Daoy (cell line): Measurements from ENCODE around the gene WDPCP. TPM values are rescaled to one million over a fixed set of nuclear protein-coding genes. Genes with fewer than 3 reads are reported as not detected.
"Not testable (repeated sequence)": the region's sequence is repeated elsewhere in the genome, so short reads cannot be mapped to it uniquely, and the experiment has no call there.

Source experiments
- DNase-seq: peaks from one replicate; pipeline ENCODE4 v3.0.0-alpha.2; 2015; ENCODE audit warnings: low read depth
- total RNA-seq: library from RNA; depleted of rRNA; stranded (reverse); fragments of >200 nt; shearing (Covaris generic); gene quantifications from 2 replicates; pipeline ENCODE4 v1.2.3, GENCODE V29; 2014

Gene WDPCP
- total RNA-seq, 1 experiment from 2014 or later = 6.6 TPM

GRCh38 chr2:63364866-63365265 is 223.4 kb downstream of the WDPCP start:
- DNase-seq = no peak

GRCh38 chr2:63357722-63358121 is 230.6 kb downstream of the WDPCP start:
- DNase-seq = not testable (repeated sequence)

- no peak for DNase-seq
Measured at GRCh38 chr2:63347361-63347760, 240.9 kb downstream of the WDPCP start.

GRCh38 chr2:63346411-63346810 is 241.9 kb downstream of the WDPCP start:
- no peak for DNase-seq

- DNase-seq = no peak
Measured at GRCh38 chr2:63345285-63345633, 243.0 kb downstream of the WDPCP start.

GRCh38 chr2:63344575-63345284 is 243.5 kb downstream of the WDPCP start:
- DNase-seq = no peak

GRCh38 chr2:63343397-63344109 is 244.7 kb downstream of the WDPCP start:
- DNase-seq = no peak

- no peak for DNase-seq
Measured at GRCh38 chr2:63340443-63340842, 247.8 kb downstream of the WDPCP start.

- no peak for DNase-seq
Measured at GRCh38 chr2:63334910-63335309, 253.4 kb downstream of the WDPCP start.

GRCh38 chr2:63326473-63326872 is 261.8 kb downstream of the WDPCP start:
- DNase-seq = no peak

GRCh38 chr2:63323662-63324061 is 264.6 kb downstream of the WDPCP start:
- DNase-seq = not testable (repeated sequence)

- not testable (repeated sequence) for DNase-seq
Measured at GRCh38 chr2:63321973-63322372, 266.3 kb downstream of the WDPCP start.

- DNase-seq = no peak
Measured at GRCh38 chr2:63320669-63321068, 267.6 kb downstream of the WDPCP start.

GRCh38 chr2:63310614-63311013 is 277.7 kb downstream of the WDPCP start:
- DNase-seq = no peak

GRCh38 chr2:63301481-63301880 is 286.8 kb downstream of the WDPCP start:
- DNase-seq = no peak

GRCh38 chr2:63300835-63301234 is 287.4 kb downstream of the WDPCP start:
- no peak for DNase-seq

- DNase-seq = no peak
Measured at GRCh38 chr2:63287956-63288355, 300.3 kb downstream of the WDPCP start.

GRCh38 chr2:63286520-63286919 is 301.8 kb downstream of the WDPCP start:
- DNase-seq = not testable (repeated sequence)

- no peak for DNase-seq
Measured at GRCh38 chr2:63283273-63283672, 305.0 kb downstream of the WDPCP start.

- no peak for DNase-seq
Measured at GRCh38 chr2:63272560-63272959, 315.7 kb downstream of the WDPCP start.

- DNase-seq = no peak
Measured at GRCh38 chr2:63270717-63271116, 317.6 kb downstream of the WDPCP start.

- DNase-seq = no peak
Measured at GRCh38 chr2:63268946-63269345, 319.3 kb downstream of the WDPCP start.

GRCh38 chr2:63261137-63261621 is 327.1 kb downstream of the WDPCP start:
- no peak for DNase-seq
